ENCODE results near the gene TEX9. TPM values are rescaled to one million over a fixed set of nuclear protein-coding genes. Genes with fewer than 3 reads are reported as not detected.

Gene TEX9
- total and polyA plus RNA-seq, 10 donors: 2.4 to 21.4 (median 5.8) TPM

- WGBS, 5 donors: 14 to 59% (median 27%) methylated on average over 1 of the region's 1 CpG
- intact Hi-C loops (cut with DNase I; ENCODE audit: low total_unique reads): no loop called here
- no peak for DNase-seq
- H3K27ac ChIP-seq: no peak overlapping the region
- H3K36me3 ChIP-seq: no peaks in the 10 kb centered on the region
- TF ChIP-seq POLR2A (IDR thresholded peaks at IDR 0.05) (no peak), CTCF (IDR thresholded peaks at IDR 0.05 in 8 of 11, conservative IDR thresholded peaks at IDR 0.05 in 3 of 11) (no peak), POLR2AphosphoS5 (IDR thresholded peaks at IDR 0.05) (no peak)
- H3K9me3 ChIP-seq: no peaks in the 10 kb centered on the region
- no peak overlapping the region for H3K4me3 ChIP-seq
- H3K4me1 ChIP-seq: peaks cover 2 to 15% (median 7%) of the 10 kb centered on the region in 6 donors
- peaks cover 0 to 4% (median 0%) of the 10 kb centered on the region in 7 donors for H3K27me3 ChIP-seq (replicated peaks in 1 of 7)
Measured at GRCh38 chr15:56460071-56460470, 94.8 kb downstream of the TEX9 start.

- H3K27me3 ChIP-seq (replicated peaks in 1 of 7): peaks cover 0 to 7% (median 0%) of the 10 kb centered on the region in 7 donors
- intact Hi-C loops (cut with DNase I; ENCODE audit: low total_unique reads): no loop called here
Measured at GRCh38 chr15:56460947-56461346, 95.7 kb downstream of the TEX9 start.

GRCh38 chr15:56464893-56465520 is 99.8 kb downstream of the TEX9 start, which contains the start of gene MNS1:
MNS1 (minus strand) TSS chr15:56465137; CDS start chr15:56464972, 165 bp downstream.
- intact Hi-C loops (cut with DNase I; ENCODE audit: low total_unique reads): no loop called here
- Histone ChIP-seq H3K27me3 (replicated peaks in 1 of 7) (peaks cover 0 to 7% (median 0%) of the 10 kb centered on the region in 7 donors), H3K4me1 (peaks cover 2 to 40% (median 27%) of the 10 kb centered on the region in 6 donors), H3K9me3 (no peaks in the 10 kb centered on the region), H3K4me3 (peak within 1 kb of the TSS; percentile 42 to 75 (median 58)), H3K27ac (peak within 1 kb of the TSS in 1 of 8 donors; percentile 11), H3K36me3 (no peaks in the 10 kb centered on the region)
- 2 to 3% (median 2%) methylated on average over 31 to 38 of the region's 38 CpGs for WGBS, 5 donors
- peak; percentile 93 for DNase-seq
- no peak for TF ChIP-seq CTCF (IDR thresholded peaks at IDR 0.05 in 8 of 11, conservative IDR thresholded peaks at IDR 0.05 in 3 of 11)
- TF ChIP-seq POLR2A (IDR thresholded peaks at IDR 0.05): no peak
- TF ChIP-seq POLR2AphosphoS5 (IDR thresholded peaks at IDR 0.05): peak; percentile 61 to 87 (median 77)

More at GRCh38 chr15:56460947-56461346, 95.7 kb downstream of the TEX9 start:
- no peaks in the 10 kb centered on the region for H3K36me3 ChIP-seq
- no peak for DNase-seq
- no peaks in the 10 kb centered on the region for H3K9me3 ChIP-seq
- H3K4me3 ChIP-seq: no peak overlapping the region
- no peak overlapping the region for H3K27ac ChIP-seq
- no peak for TF ChIP-seq CTCF (IDR thresholded peaks at IDR 0.05 in 8 of 11, conservative IDR thresholded peaks at IDR 0.05 in 3 of 11)
- no peak for TF ChIP-seq POLR2A (IDR thresholded peaks at IDR 0.05)
- no peak for TF ChIP-seq POLR2AphosphoS5 (IDR thresholded peaks at IDR 0.05)
- peaks cover 2 to 23% (median 12%) of the 10 kb centered on the region in 6 donors for H3K4me1 ChIP-seq
- 83 to 97% (median 95%) methylated on average over 2 of the region's 2 CpGs for WGBS, 5 donors

GRCh38 chr15:56467616-56468015 is 102.4 kb downstream of the TEX9 start:
- intact Hi-C loops (cut with DNase I; ENCODE audit: low total_unique reads): no loop called here
- no peak for TF ChIP-seq CTCF (IDR thresholded peaks at IDR 0.05 in 8 of 11, conservative IDR thresholded peaks at IDR 0.05 in 3 of 11)
- TF ChIP-seq POLR2AphosphoS5 (IDR thresholded peaks at IDR 0.05): no peak
- TF ChIP-seq POLR2A (IDR thresholded peaks at IDR 0.05): no peak
- Histone ChIP-seq H3K27me3 (replicated peaks in 1 of 7) (peaks cover 0 to 7% (median 0%) of the 10 kb centered on the region in 7 donors), H3K9me3 (no peaks in the 10 kb centered on the region), H3K4me3 (peak overlapping the region in 1 of 8 donors; percentile 54), H3K4me1 (peaks cover 2 to 40% (median 27%) of the 10 kb centered on the region in 6 donors), H3K27ac (peak overlapping the region in 1 of 8 donors; percentile 62), H3K36me3 (no peaks in the 10 kb centered on the region)
- no peak for DNase-seq
- 79 to 86% (median 81%) methylated on average over 3 of the region's 3 CpGs for WGBS, 5 donors
